GM23338 (cell line): ENCODE results near the gene GRIPAP1. TPM values are rescaled to one million over a fixed set of nuclear protein-coding genes. Genes with fewer than 3 reads are reported as not detected.

Experiments used
- ATAC-seq: fragments of 200-7000 bp; cut with Tn5 transposase; 3 replicates; pipeline ENCODE4 v1.9.1; 2020
- DNase-seq: peaks from one replicate; pipeline ENCODE4 v3.0.0-alpha.2; 2015; ENCODE audit warnings: low spot score
- H2AFZ ChIP-seq: fragments of 200-600 bp; sonication (generic); 2 replicates; pipeline ENCODE4 v1.8.0; 2016; ENCODE audit warnings: antibody characterized with exemption, mild to moderate bottlenecking, moderate library complexity
- H3F3A ChIP-seq: fragments of 200-600 bp; sonication (generic); replicated peaks from 2 replicates; pipeline ENCODE4 v1.8.0; 2017; ENCODE audit warnings: antibody characterized with exemption, mixed run types, low read depth
- H3K27ac ChIP-seq: fragments of 200-600 bp; sonication (generic); 2 replicates; pipeline ENCODE4 v1.6.1; 2016; ENCODE audit warnings: low read depth
- H3K27me3 ChIP-seq: fragments of 200-600 bp; sonication (generic); 2 replicates; pipeline ENCODE4 v1.8.0; 2016; ENCODE audit warnings: mild to moderate bottlenecking, mixed run types, moderate library complexity; ENCODE audit not compliant: insufficient read depth
- H3K36me3 ChIP-seq: fragments of 200-600 bp; sonication (generic); 2 replicates; pipeline ENCODE4 v1.8.0; 2016; ENCODE audit warnings: mild to moderate bottlenecking; ENCODE audit not compliant: insufficient read depth
- H3K4me1 ChIP-seq: fragments of 200-600 bp; sonication (generic); 2 replicates; pipeline ENCODE4 v1.8.0; 2016; ENCODE audit warnings: mild to moderate bottlenecking, moderate library complexity; ENCODE audit not compliant: insufficient read depth
- H3K4me2 ChIP-seq: fragments of 200-600 bp; sonication (generic); 2 replicates; pipeline ENCODE4 v1.7.1; 2017; ENCODE audit warnings: mixed run types
- H3K4me3 ChIP-seq: fragments of 200-600 bp; sonication (generic); 2 replicates; pipeline ENCODE4 v1.6.1; 2016; ENCODE audit warnings: mixed run types
- H3K79me2 ChIP-seq: fragments of 200-600 bp; sonication (generic); replicated peaks from 2 replicates; pipeline ENCODE4 v1.8.0; 2017; ENCODE audit warnings: mild to moderate bottlenecking; ENCODE audit not compliant: insufficient read depth
- H3K9me2 ChIP-seq: fragments of 200-600 bp; sonication (generic); 2 replicates; pipeline ENCODE4 v1.8.0; 2017; ENCODE audit not compliant: insufficient read depth
- H4K20me1 ChIP-seq: fragments of 200-600 bp; sonication (generic); replicated peaks from 2 replicates; pipeline ENCODE4 v1.8.0; 2017; ENCODE audit warnings: mild to moderate bottlenecking; ENCODE audit not compliant: insufficient read depth
- H3K27ac Mint-ChIP-seq: 2 replicates; pipeline ENCODE4 v1.8.0; 2020; ENCODE audit warnings: inconsistent platforms, mild to moderate bottlenecking, moderate library complexity, mixed read lengths
- H3K27me3 Mint-ChIP-seq: 3 replicates; pipeline ENCODE4 v1.8.0; 2022; ENCODE audit warnings: low read depth, mild to moderate bottlenecking, moderate library complexity, mixed read lengths, inconsistent platforms; ENCODE audit not compliant: insufficient read depth, poor library complexity
- H3K36me3 Mint-ChIP-seq: 3 replicates; pipeline ENCODE4 v1.8.0; 2021; ENCODE audit warnings: low read depth, mild to moderate bottlenecking, inconsistent platforms, moderate library complexity, mixed read lengths
- H3K4me1 Mint-ChIP-seq: 3 replicates; pipeline ENCODE4 v1.8.0; 2020; ENCODE audit warnings: mild to moderate bottlenecking, inconsistent platforms, mixed read lengths
- H3K4me3 Mint-ChIP-seq: 3 replicates; pipeline ENCODE4 v1.8.0; 2021; ENCODE audit warnings: moderate library complexity, mild to moderate bottlenecking, inconsistent platforms, mixed read lengths
- H3K9me3 Mint-ChIP-seq: 3 replicates; pipeline ENCODE4 v1.8.0; 2020; ENCODE audit warnings: moderate library complexity, mild to moderate bottlenecking, inconsistent platforms, mixed read lengths
- CREB1 ChIP-seq: fragments of 250-450 bp; sonication (Bioruptor Pico); IDR thresholded peaks from 2 replicates; pipeline ENCODE4 v1.5.0; 2020; ENCODE audit warnings: low read depth, mild to moderate bottlenecking, moderate library complexity
- CTCF ChIP-seq, 2 experiments: fragments of 200-600 bp in 1 of 2; sonication (generic) in 1 of 2; conservative IDR thresholded peaks; 2 replicates each; pipeline versions ENCODE4 v1.5.1 to v1.6.1; 2016 to 2017; ENCODE audit warnings: antibody characterized with exemption in 2 of 2, low read depth in 2 of 2, mild to moderate bottlenecking in 2 of 2, moderate library complexity in 1 of 2
- ETS1 ChIP-seq: IDR thresholded peaks from 2 replicates; pipeline ENCODE4 v1.6.1; 2016; ENCODE audit warnings: antibody characterized with exemption
- EZH2 ChIP-seq: fragments of 200-600 bp; sonication (generic); IDR thresholded peaks from one replicate; pipeline ENCODE4 v1.8.0; 2017; ENCODE audit warnings: antibody characterized with exemption, mild to moderate bottlenecking, low read depth; ENCODE audit not compliant: unreplicated experiment
- JUNB ChIP-seq: IDR thresholded peaks from one replicate; pipeline ENCODE4 v1.6.1; 2016; ENCODE audit warnings: antibody characterized with exemption; ENCODE audit not compliant: unreplicated experiment
- NANOG ChIP-seq: IDR thresholded peaks from 2 replicates; pipeline ENCODE4 v1.6.1; 2016; ENCODE audit warnings: antibody characterized with exemption, borderline replicate concordance
- POLR2AphosphoS5 ChIP-seq: IDR thresholded peaks from 2 replicates; pipeline ENCODE4 v1.6.1; 2016; ENCODE audit warnings: antibody characterized with exemption, low read depth
- STAT1 ChIP-seq: IDR thresholded peaks from one replicate; pipeline ENCODE4 v1.6.1; 2016; ENCODE audit warnings: antibody characterized with exemption; ENCODE audit not compliant: unreplicated experiment
- ZNF114 ChIP-seq: fragments of 250-450 bp; sonication (Bioruptor Pico); IDR thresholded peaks from 2 replicates; pipeline ENCODE4 v1.5.0; 2020; ENCODE audit warnings: mild to moderate bottlenecking, moderate library complexity
- ZNF331 ChIP-seq: fragments of 250-450 bp; sonication (Bioruptor Pico); IDR thresholded peaks from 2 replicates; pipeline ENCODE4 v1.5.0; 2020; ENCODE audit warnings: low read depth, mild to moderate bottlenecking, moderate library complexity
- ZNF462 ChIP-seq: fragments of 250-450 bp; sonication (Bioruptor Pico); IDR thresholded peaks from 2 replicates; pipeline ENCODE4 v1.5.0; 2020; ENCODE audit warnings: mild to moderate bottlenecking, moderate library complexity
- polyA plus RNA-seq: library from polyadenylated mRNA; unstranded; fragments of >200 nt; fragmentation: Nextera tagmentation; extraction: Ambion mirVana; gene quantifications from 2 replicates; pipeline ENCODE4 v1.2.1, GENCODE V29; 2016
- total RNA-seq: library from RNA; depleted of rRNA; stranded (reverse); fragments of >200 nt; shearing (Covaris generic); gene quantifications from 2 replicates; pipeline ENCODE4 v1.2.3, GENCODE V29; 2014

Gene GRIPAP1
- total and polyA plus RNA-seq, 2 experiments from 2014 or later, result 39.1 to 62.2 TPM

GRCh38 chrX:48972220-48973164, 29.6 kb downstream of the GRIPAP1 start:
- H3K27ac ChIP-seq, result peak overlapping the region; percentile 83; the same call in 1 of the 2 replicates
- H3K4me1 ChIP-seq, result no peaks in the 10 kb centered on the region
- H3K4me2 ChIP-seq, result peak overlapping the region; percentile 84
- peaks cover 29% of the 10 kb centered on the region for H3K36me3 Mint-ChIP-seq
- ATAC-seq (peak; percentile 71), DNase-seq (peak; percentile 71)
- H3K4me1 Mint-ChIP-seq, result peaks cover 19% of the 10 kb centered on the region
- H3K36me3 ChIP-seq, result no peaks in the 10 kb centered on the region
- H3K27me3 ChIP-seq, result no peaks in the 10 kb centered on the region
- TF ChIP-seq CTCF (conservative IDR thresholded peaks at IDR 0.05; ENCODE audit: low read depth in 2 of 2), result peak; percentile 66 to 71
- TF ChIP-seq CREB1 (CRISPR knock-in tag), result no peak
- TF ChIP-seq NANOG, result no peak
- TF ChIP-seq ETS1, result no peak
- TF ChIP-seq EZH2, result no peak
- no peak for TF ChIP-seq ZNF331 (CRISPR knock-in tag)
- TF ChIP-seq JUNB, result no peak
- TF ChIP-seq ZNF114 (CRISPR knock-in tag), result no peak
- no peak for TF ChIP-seq STAT1
- TF ChIP-seq POLR2AphosphoS5, result peak; percentile 46
- no peak for TF ChIP-seq ZNF462 (CRISPR knock-in tag)
- H3K4me3 Mint-ChIP-seq, result peak overlapping the region; percentile 78
- H3K79me2 ChIP-seq, result no peaks in the 10 kb centered on the region
- H3K9me2 ChIP-seq, result no peaks in the 10 kb centered on the region
- no peaks in the 10 kb centered on the region; the same call in 2 of the 3 replicates for H3K9me3 Mint-ChIP-seq
- H3K27ac Mint-ChIP-seq, result peak overlapping the region; percentile 82
- no peaks in the 10 kb centered on the region for H3F3A ChIP-seq
- peaks cover 4% of the 10 kb centered on the region for H3K27me3 Mint-ChIP-seq
- H3K4me3 ChIP-seq, result peak overlapping the region; percentile 62
- H2AFZ ChIP-seq, result no peak overlapping the region
- H4K20me1 ChIP-seq, result no peaks in the 10 kb centered on the region
